Measurements from ENCODE around the gene TEPSIN. TPM values are rescaled to one million over a fixed set of nuclear protein-coding genes. Genes with fewer than 3 reads are reported as not detected.

The TEPSIN gene
- total RNA-seq, 2 experiments from 2014 or later: 21.7 to 25.9 TPM

DNA sequence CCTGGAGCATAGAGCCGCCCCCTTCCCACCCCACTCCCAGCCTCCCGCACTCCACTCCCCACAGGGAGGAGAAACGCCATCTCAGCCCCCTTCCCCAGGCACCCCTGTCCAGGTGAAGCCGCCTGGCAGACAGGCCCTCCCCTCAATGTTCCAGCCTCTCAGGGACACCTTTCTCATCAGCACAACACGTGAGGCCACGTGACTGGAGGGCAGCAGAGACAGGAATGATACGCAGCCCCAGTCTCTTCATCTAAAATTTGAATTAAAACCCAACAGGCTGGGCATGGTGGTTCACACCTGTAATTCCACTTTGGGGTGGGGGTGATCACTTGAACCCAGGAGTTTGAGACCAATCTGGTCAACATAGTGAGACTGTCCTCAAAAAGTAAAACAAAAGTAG lies 52.7 kb downstream of the TEPSIN start:
- no peak for DNase-seq
- Mint-ChIP-seq H3K36me3 (ENCODE audit: low read depth) (no peaks in the 10 kb centered on the region), H3K9me3 (no peaks in the 10 kb centered on the region), H3K27me3 (ENCODE audit: low read depth) (peaks cover 4% of the 10 kb centered on the region), H3K27ac (no peak overlapping the region), H3K4me1 (ENCODE audit: low read depth) (no peaks in the 10 kb centered on the region), H3K4me3 (no peak overlapping the region)
- CTCF ChIA-PET: no interaction called here
- intact Hi-C loops (cut with micrococcal nuclease): no loop called here

GRCh38 chr17:81184555-81184954 lies 54.3 kb downstream of the TEPSIN start:
- H3K9me3 Mint-ChIP-seq: no peaks in the 10 kb centered on the region
- no peaks in the 10 kb centered on the region for H3K36me3 Mint-ChIP-seq (ENCODE audit: low read depth)
- DNase-seq: no peak
- H3K4me1 Mint-ChIP-seq (ENCODE audit: low read depth): no peaks in the 10 kb centered on the region
- H3K27ac Mint-ChIP-seq: no peak overlapping the region
- intact Hi-C loops (cut with micrococcal nuclease): no loop called here
- CTCF ChIA-PET: no interaction called here
- H3K4me3 Mint-ChIP-seq: no peak overlapping the region
- H3K27me3 Mint-ChIP-seq (ENCODE audit: low read depth): peaks cover 4% of the 10 kb centered on the region

DNA sequence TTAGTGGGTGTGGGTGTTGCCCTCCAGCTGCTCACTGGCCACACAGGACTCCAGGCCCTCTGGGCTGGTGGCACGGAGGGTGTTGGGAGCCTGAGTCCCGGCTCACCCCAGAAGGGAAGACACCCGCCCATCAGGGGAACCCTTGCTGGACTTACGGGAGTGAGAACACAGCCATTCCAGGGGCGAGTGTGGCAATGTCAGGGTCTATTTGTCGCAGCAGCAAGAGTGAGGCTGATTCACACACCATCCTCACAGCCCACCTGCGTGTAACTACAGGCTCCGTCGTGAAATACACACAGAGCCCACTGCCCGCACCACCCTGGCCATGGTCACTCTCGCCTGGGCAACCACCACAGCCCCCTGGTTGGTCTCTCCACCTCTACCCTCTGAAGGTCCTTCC lies 55.0 kb downstream of the TEPSIN start:
- no peaks in the 10 kb centered on the region for H3K36me3 Mint-ChIP-seq (ENCODE audit: low read depth)
- H3K27ac Mint-ChIP-seq: no peak overlapping the region
- H3K9me3 Mint-ChIP-seq: no peaks in the 10 kb centered on the region
- intact Hi-C loops (cut with micrococcal nuclease): no loop called here
- H3K27me3 Mint-ChIP-seq (ENCODE audit: low read depth): peaks cover 4% of the 10 kb centered on the region
- no peak for DNase-seq
- CTCF ChIA-PET: no interaction called here
- H3K4me1 Mint-ChIP-seq (ENCODE audit: low read depth): no peaks in the 10 kb centered on the region
- no peak overlapping the region for H3K4me3 Mint-ChIP-seq

DNA sequence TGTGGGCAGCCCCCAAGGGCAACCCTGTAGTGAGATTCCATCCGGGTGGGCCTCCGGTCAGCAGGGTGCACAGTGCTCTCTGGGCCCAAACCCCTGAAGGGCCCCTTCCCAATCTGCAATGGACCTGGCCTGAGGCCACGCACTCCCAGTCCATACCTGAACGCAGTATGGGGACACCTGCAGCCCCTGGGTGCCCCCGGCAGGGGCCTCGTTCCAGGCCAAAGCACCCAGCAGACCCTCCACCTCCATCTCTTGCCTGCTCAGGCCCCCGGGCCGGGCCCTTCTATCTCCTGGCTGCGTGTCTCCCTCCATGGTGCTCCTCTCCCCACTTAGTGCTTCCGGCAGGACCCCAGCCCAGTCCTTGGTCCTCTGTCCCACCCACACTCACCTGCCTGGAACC lies 55.5 kb downstream of the TEPSIN start:
- Mint-ChIP-seq H3K27ac (no peak overlapping the region), H3K9me3 (no peaks in the 10 kb centered on the region), H3K36me3 (ENCODE audit: low read depth) (no peaks in the 10 kb centered on the region), H3K4me3 (no peak overlapping the region), H3K27me3 (ENCODE audit: low read depth) (peaks cover 4% of the 10 kb centered on the region), H3K4me1 (ENCODE audit: low read depth) (no peaks in the 10 kb centered on the region)
- intact Hi-C loops (cut with micrococcal nuclease): no loop called here
- no peak for DNase-seq
- CTCF ChIA-PET: no interaction called here

- CTCF ChIA-PET: no interaction called here
- H3K36me3 Mint-ChIP-seq (ENCODE audit: low read depth): no peaks in the 10 kb centered on the region
- no peaks in the 10 kb centered on the region for H3K4me1 Mint-ChIP-seq (ENCODE audit: low read depth)
- DNase-seq: no peak
- intact Hi-C loops (cut with micrococcal nuclease): no loop called here
- no peaks in the 10 kb centered on the region for H3K9me3 Mint-ChIP-seq
- peaks cover 4% of the 10 kb centered on the region for H3K27me3 Mint-ChIP-seq (ENCODE audit: low read depth)
- H3K4me3 Mint-ChIP-seq: no peak overlapping the region
- no peak overlapping the region for H3K27ac Mint-ChIP-seq
Observed at GRCh38 chr17:81182596-81182995, 56.3 kb downstream of the TEPSIN start.

- Mint-ChIP-seq H3K4me1 (ENCODE audit: low read depth) (no peaks in the 10 kb centered on the region), H3K4me3 (no peak overlapping the region), H3K27me3 (ENCODE audit: low read depth) (peaks cover 4% of the 10 kb centered on the region), H3K9me3 (no peaks in the 10 kb centered on the region), H3K27ac (no peak overlapping the region), H3K36me3 (ENCODE audit: low read depth) (no peaks in the 10 kb centered on the region)
- CTCF ChIA-PET: no interaction called here
- DNase-seq: no peak
- intact Hi-C loops (cut with micrococcal nuclease): no loop called here
Observed at GRCh38 chr17:81181811-81182185, 57.1 kb downstream of the TEPSIN start.

- Mint-ChIP-seq H3K27ac (no peak overlapping the region), H3K27me3 (ENCODE audit: low read depth) (peaks cover 4% of the 10 kb centered on the region), H3K9me3 (no peaks in the 10 kb centered on the region), H3K4me3 (no peak overlapping the region), H3K4me1 (ENCODE audit: low read depth) (no peaks in the 10 kb centered on the region), H3K36me3 (ENCODE audit: low read depth) (no peaks in the 10 kb centered on the region)
- CTCF ChIA-PET: no interaction called here
- DNase-seq: no peak
- intact Hi-C loops (cut with micrococcal nuclease): no loop called here
Observed at GRCh38 chr17:81180836-81181810, 57.7 kb downstream of the TEPSIN start.

GRCh38 chr17:81179861-81180260 lies 59.0 kb downstream of the TEPSIN start:
- CTCF ChIA-PET: no interaction called here
- Mint-ChIP-seq H3K27ac (no peak overlapping the region), H3K27me3 (ENCODE audit: low read depth) (peaks cover 4% of the 10 kb centered on the region), H3K36me3 (ENCODE audit: low read depth) (no peaks in the 10 kb centered on the region), H3K4me3 (no peak overlapping the region), H3K4me1 (ENCODE audit: low read depth) (no peaks in the 10 kb centered on the region), H3K9me3 (no peaks in the 10 kb centered on the region)
- no peak for DNase-seq
- intact Hi-C loops (cut with micrococcal nuclease): no loop called here

- Mint-ChIP-seq H3K27ac (no peak overlapping the region), H3K4me3 (no peak overlapping the region), H3K36me3 (ENCODE audit: low read depth) (no peaks in the 10 kb centered on the region), H3K27me3 (ENCODE audit: low read depth) (peaks cover 2% of the 10 kb centered on the region), H3K4me1 (ENCODE audit: low read depth) (no peaks in the 10 kb centered on the region), H3K9me3 (no peaks in the 10 kb centered on the region)
- CTCF ChIA-PET: no interaction called here
- intact Hi-C loops (cut with micrococcal nuclease): no loop called here
- DNase-seq: no peak
Observed at GRCh38 chr17:81179220-81179619, 59.6 kb downstream of the TEPSIN start.

Other genes with a start within 250 kb of the TEPSIN start
- 10 to 100 TPM; 10.1 to 10.6 TPM for gene CHMP6, start 247.2 kb downstream of the TEPSIN start, total RNA-seq
- gene BAIAP2, start 203.9 kb downstream of the TEPSIN start, total RNA-seq: 1 to 10 TPM; 3.9 to 4.2 TPM
- not detected for gene PVALEF, start 73.5 kb downstream of the TEPSIN start, total RNA-seq
- under 1 TPM in 1 of 2 experiments, not detected in 1; 0.32 TPM for gene AATK, start 72.8 kb downstream of the TEPSIN start, total RNA-seq
- gene CEP131, start 16.1 kb downstream of the TEPSIN start, total RNA-seq: 1 to 10 TPM; 9.4 to 9.8 TPM
- gene NDUFAF8, start 263 bp upstream of the TEPSIN start, total RNA-seq: 10 to 100 TPM; 75.7 to 77.0 TPM
- gene SLC38A10, start 56.3 kb upstream of the TEPSIN start, total RNA-seq: 10 to 100 TPM; 29.1 to 31.9 TPM
- under 1 TPM in 1 of 2 experiments, not detected in 1; 0.02 TPM for gene BAHCC1, start 156.4 kb upstream of the TEPSIN start, total RNA-seq